ENCODE measurements around the gene HDAC4.

The HDAC4 gene

DNA sequence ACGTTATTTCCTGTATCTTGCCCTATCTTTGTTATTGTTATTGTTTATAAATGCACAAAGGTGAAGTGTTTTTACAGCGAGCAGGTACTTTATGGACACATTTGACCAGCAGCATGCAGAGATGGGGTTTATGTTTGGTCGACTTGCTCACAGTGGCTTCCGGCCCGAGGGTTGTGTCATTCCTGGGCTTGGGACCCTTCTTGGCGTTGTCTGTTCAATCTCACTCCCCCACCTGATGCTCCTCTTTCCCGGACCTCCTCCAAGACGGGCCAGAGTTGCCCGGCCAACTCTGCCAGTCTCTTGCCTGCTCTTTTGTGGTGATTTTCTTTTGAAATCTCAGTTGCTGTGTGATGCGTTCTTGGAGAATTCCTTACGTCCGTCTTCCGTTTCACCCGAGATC lies 399.0 kb downstream of the HDAC4 start:
- no peak for DNase-seq (ENCODE audit: low read depth in 1 of 2, low spot score in 1 of 2)
- in situ Hi-C loops (cut with HindIII; ENCODE audit: low pct_unique_long_range_greater_than_20kb, low sequenced_read_pairs) = no loop called here
- no peak for TF ChIP-seq JUND (IDR thresholded peaks at IDR 0.05; ENCODE audit: low read depth)

DNA sequence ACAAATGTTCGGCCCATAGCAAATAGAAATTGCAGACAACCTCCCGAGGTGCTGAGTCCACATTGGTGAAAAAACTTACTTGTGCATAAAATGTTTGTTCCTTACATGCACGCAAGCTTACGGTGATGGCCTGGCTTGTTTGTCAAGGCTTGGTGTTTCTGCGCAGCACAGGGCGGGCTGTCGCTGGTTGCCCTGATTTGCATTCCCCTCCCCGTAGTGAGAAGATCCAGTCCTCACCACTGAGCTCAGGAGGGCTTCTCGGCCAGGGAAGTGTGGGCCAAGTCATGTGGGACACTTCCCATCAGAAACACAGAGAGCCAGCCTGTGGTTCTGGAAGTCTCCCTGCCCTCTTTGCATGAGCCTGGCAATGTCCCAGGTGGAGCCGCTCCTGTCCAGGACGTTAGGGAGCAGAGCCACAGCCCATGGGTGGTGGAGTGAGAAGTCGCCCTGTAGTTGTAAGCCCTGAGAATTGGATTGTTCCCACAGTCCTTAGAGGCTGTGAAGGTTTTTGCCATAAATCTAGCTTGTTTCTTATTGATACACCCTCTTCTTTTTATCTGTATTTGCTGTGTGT lies 400.2 kb downstream of the HDAC4 start:
- no peak for DNase-seq (ENCODE audit: low read depth in 1 of 2, low spot score in 1 of 2)
- in situ Hi-C loops (cut with HindIII; ENCODE audit: low pct_unique_long_range_greater_than_20kb, low sequenced_read_pairs) = no loop called here
- no peak for TF ChIP-seq JUND (IDR thresholded peaks at IDR 0.05; ENCODE audit: low read depth)

DNA sequence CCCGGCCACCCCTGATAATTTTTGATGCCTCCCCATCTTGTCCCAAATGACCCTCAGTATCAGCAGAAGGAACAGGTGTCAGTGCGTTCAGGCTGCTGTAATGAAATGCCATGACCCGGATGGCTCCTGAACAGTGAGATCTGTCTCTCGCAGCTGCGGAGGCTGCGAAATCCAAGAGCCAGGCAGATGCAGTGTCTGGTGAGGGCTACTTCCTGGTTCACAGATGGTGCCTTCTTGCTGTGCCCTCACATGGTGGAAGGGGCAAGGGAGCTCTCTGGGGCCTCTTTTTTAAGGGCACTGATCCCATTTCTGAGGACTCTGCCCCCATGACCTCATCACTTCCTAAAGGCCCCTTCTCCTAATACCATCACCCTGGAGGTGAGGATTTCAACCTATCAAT lies 400.7 kb downstream of the HDAC4 start:
- in situ Hi-C loops (cut with HindIII; ENCODE audit: low pct_unique_long_range_greater_than_20kb, low sequenced_read_pairs) = no loop called here
- no peak for TF ChIP-seq JUND (IDR thresholded peaks at IDR 0.05; ENCODE audit: low read depth)

DNA sequence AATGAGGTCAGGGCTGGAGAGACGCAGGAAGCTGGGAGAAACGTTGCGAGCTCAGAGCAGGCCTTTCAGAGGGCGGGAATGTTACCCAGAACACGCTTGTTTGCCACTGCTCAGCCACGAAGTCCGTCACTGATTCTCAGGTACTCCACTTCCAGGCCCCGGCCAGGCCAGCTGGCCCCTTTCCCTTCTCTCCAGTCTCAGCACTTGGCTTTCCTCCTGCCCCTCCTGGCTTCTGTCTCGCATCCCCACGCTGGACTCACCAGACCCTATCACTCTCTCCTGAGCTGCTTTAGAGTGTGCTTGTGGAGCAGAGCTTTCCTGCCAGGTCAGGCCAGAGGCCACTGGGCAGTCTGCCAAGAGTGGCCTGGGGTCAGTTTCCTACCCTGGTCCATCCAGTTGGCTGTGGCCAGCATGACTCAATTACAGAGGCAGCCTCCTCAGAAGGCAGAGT lies 401.5 kb downstream of the HDAC4 start:
- DNase-seq (ENCODE audit: low read depth in 1 of 2, low spot score in 1 of 2) = no peak

More for the DNA sequence above, 400.7 kb downstream of the HDAC4 start:
- DNase-seq (ENCODE audit: low read depth in 1 of 2, low spot score in 1 of 2) = no peak

DNA sequence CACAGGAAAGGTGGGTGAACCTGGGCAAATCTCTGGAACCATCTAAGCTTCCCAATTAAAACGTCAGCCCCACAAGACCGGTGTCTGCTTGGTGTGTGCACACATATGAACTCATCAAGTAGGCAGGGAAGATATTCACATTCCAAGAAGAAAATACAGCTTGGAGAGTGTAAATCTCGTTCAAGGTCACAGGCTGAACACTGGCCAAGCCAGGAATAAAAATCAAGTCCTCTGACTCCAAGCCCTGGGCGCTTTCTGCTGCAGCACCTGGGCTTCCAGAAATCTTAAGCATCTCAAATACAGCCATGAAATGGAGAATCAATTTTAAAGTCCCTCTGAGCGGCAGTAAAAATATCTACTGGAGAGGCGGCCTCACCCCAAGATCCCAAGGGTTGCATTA lies 402.0 kb downstream of the HDAC4 start:
- no peak for TF ChIP-seq JUND (IDR thresholded peaks at IDR 0.05; ENCODE audit: low read depth)

More for the DNA sequence above, 401.5 kb downstream of the HDAC4 start:
- in situ Hi-C loops (cut with HindIII; ENCODE audit: low pct_unique_long_range_greater_than_20kb, low sequenced_read_pairs) = no loop called here
- no peak for TF ChIP-seq JUND (IDR thresholded peaks at IDR 0.05; ENCODE audit: low read depth)

More for the DNA sequence above, 402.0 kb downstream of the HDAC4 start:
- no peak for DNase-seq (ENCODE audit: low read depth in 1 of 2, low spot score in 1 of 2)
- in situ Hi-C loops (cut with HindIII; ENCODE audit: low pct_unique_long_range_greater_than_20kb, low sequenced_read_pairs) = no loop called here
